Fibroblast of lung (primary cell): ENCODE data around the gene SUFU. TPM values are rescaled to one million over a fixed set of nuclear protein-coding genes. Genes with fewer than 3 reads are reported as not detected.
"Not testable (repeated sequence)": the region's sequence is repeated elsewhere in the genome, so short reads cannot be mapped to it uniquely, and the experiment has no call there.

Source experiments
- DNase-seq, 2 donors: peaks; one replicate each; pipeline versions ENCODE4 v3.0.0 to v3.0.0-alpha.2; 2010; ENCODE audit warnings: low read depth in 2 of 2
- H2AFZ ChIP-seq: 2 replicates; pipeline ENCODE4 v1.5.1; 2012; ENCODE audit warnings: low read length, control low read depth, inconsistent platforms
- H3K27ac ChIP-seq: 2 replicates; pipeline ENCODE4 v1.5.1; 2011; ENCODE audit warnings: low read length, control low read depth; ENCODE audit not compliant: insufficient read depth
- H3K27me3 ChIP-seq: 2 replicates; pipeline ENCODE4 v1.5.1; 2011; ENCODE audit warnings: mild to moderate bottlenecking, low read length; ENCODE audit not compliant: control insufficient read depth, insufficient read depth
- H3K36me3 ChIP-seq: 2 replicates; pipeline ENCODE4 v1.5.1; 2011; ENCODE audit warnings: low read length; ENCODE audit not compliant: control insufficient read depth, insufficient read depth
- H3K4me1 ChIP-seq: 2 replicates; pipeline ENCODE4 v1.5.1; 2011; ENCODE audit warnings: low read length; ENCODE audit not compliant: control insufficient read depth, insufficient read depth; ENCODE audit errors: extremely low read depth
- H3K4me2 ChIP-seq: 2 replicates; pipeline ENCODE4 v1.5.1; 2011; ENCODE audit warnings: low read length, control low read depth; ENCODE audit not compliant: insufficient read depth; ENCODE audit errors: extremely low read depth
- H3K4me3 ChIP-seq, 4 experiments: fragments of 200-600 bp in 1 of 4; sonication (generic) in 1 of 4; replicated peaks in 1 of 4; 2 replicates each; pipeline ENCODE4 v1.5.1; 2011 to 2016; ENCODE audit warnings: low read length in 4 of 4, low read depth in 3 of 4, mild to moderate bottlenecking in 3 of 4, control low read depth in 2 of 4, inconsistent platforms in 1 of 4, mixed read lengths in 1 of 4; ENCODE audit not compliant: insufficient read depth in 1 of 4; ENCODE audit errors: control extremely low read depth in 1 of 4
- H3K79me2 ChIP-seq: 2 replicates; pipeline ENCODE4 v1.5.1; 2012; ENCODE audit warnings: mild to moderate bottlenecking, low read length, inconsistent platforms; ENCODE audit not compliant: control insufficient read depth, insufficient read depth
- H3K9ac ChIP-seq: 2 replicates; pipeline ENCODE4 v1.5.1; 2011; ENCODE audit warnings: mild to moderate bottlenecking, low read length, control low read depth; ENCODE audit not compliant: insufficient read depth
- H3K9me3 ChIP-seq: 2 replicates; pipeline ENCODE4 v1.5.1; 2012; ENCODE audit warnings: low read depth, low read length; ENCODE audit not compliant: control insufficient read depth, insufficient read depth
- H4K20me1 ChIP-seq: 2 replicates; pipeline ENCODE4 v1.5.1; 2011; ENCODE audit warnings: low read length; ENCODE audit not compliant: control insufficient read depth, insufficient read depth; ENCODE audit errors: extremely low read depth
- EZH2 ChIP-seq: IDR thresholded peaks from 2 replicates; pipeline ENCODE4 v1.5.1; 2012; ENCODE audit warnings: low read length, control low read depth, mild to moderate bottlenecking; ENCODE audit errors: missing control alignments
- polyA plus RNA-seq, 2 donors: library from polyadenylated mRNA; depleted of rRNA in 1 of 2; stranded (reverse) in 1 of 2; unstranded in 1 of 2; fragments of >200 nt; gene quantifications; 2 replicates each; pipeline ENCODE4 v1.2.1, GENCODE V29; 2011 to 2012; ENCODE audit warnings: missing spikeins in 1 of 2
- total RNA-seq: library from RNA; depleted of rRNA; stranded (reverse); fragments of >200 nt; gene quantifications from 2 replicates; pipeline ENCODE4 v1.2.1, GENCODE V29; 2014
- TF ChIP-seq, protein P1 (sequence below), 2 donors: IDR thresholded peaks in 1 of 2; conservative IDR thresholded peaks in 1 of 2; 1 replicate in 1 of 2; 2 replicates in 1 of 2; pipeline ENCODE4 v1.5.1; 2011 to 2012; ENCODE audit warnings: low read length in 2 of 2, control low read depth in 1 of 2, inconsistent platforms in 1 of 2, low read depth in 1 of 2, mild to moderate bottlenecking in 1 of 2

The SUFU gene
- total and polyA plus RNA-seq, 2 donors (not counting 1 experiment from before 2014, with no cell fraction given) = 4.3 to 5.6 TPM

DNA sequence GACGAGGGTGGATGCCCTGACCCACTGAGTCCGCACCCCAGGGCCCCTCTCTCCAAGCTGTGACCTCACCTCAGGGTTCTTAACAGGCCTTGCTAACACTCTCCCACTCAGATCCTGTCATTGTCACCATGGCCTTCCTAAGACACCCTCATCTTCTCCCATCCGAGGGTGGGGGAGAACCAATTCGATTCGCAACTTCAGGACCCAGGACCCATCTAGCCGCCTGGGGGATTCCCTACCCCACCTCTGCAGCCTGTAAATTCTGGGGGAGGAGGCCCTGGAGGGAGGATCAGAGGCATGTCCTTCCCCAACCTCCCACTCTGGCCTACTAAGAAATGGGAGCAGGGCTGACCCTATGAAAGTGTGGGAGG, 157.9 kb downstream of the SUFU start:
- no peak for TF ChIP-seq EZH2
- TF ChIP-seq, protein P1, sequence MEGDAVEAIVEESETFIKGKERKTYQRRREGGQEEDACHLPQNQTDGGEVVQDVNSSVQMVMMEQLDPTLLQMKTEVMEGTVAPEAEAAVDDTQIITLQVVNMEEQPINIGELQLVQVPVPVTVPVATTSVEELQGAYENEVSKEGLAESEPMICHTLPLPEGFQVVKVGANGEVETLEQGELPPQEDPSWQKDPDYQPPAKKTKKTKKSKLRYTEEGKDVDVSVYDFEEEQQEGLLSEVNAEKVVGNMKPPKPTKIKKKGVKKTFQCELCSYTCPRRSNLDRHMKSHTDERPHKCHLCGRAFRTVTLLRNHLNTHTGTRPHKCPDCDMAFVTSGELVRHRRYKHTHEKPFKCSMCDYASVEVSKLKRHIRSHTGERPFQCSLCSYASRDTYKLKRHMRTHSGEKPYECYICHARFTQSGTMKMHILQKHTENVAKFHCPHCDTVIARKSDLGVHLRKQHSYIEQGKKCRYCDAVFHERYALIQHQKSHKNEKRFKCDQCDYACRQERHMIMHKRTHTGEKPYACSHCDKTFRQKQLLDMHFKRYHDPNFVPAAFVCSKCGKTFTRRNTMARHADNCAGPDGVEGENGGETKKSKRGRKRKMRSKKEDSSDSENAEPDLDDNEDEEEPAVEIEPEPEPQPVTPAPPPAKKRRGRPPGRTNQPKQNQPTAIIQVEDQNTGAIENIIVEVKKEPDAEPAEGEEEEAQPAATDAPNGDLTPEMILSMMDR (conservative IDR thresholded peaks at IDR 0.05 in 1 of 2, IDR thresholded peaks at IDR 0.05 in 1 of 2; ENCODE audit: low read depth in 1 of 2, low read length in 2 of 2) = no peak
- no peak overlapping the region for H3K9ac ChIP-seq
- H3K27ac ChIP-seq = no peak overlapping the region
- no peak for DNase-seq
- no peaks in the 10 kb centered on the region for H4K20me1 ChIP-seq
- H3K27me3 ChIP-seq = no peaks in the 10 kb centered on the region
- peaks cover 9% of the 10 kb centered on the region for H3K36me3 ChIP-seq
- H3K4me3 ChIP-seq = no peak overlapping the region
- peaks cover 19% of the 10 kb centered on the region for H3K4me1 ChIP-seq
- no peaks in the 10 kb centered on the region for H3K9me3 ChIP-seq
- no peak overlapping the region for H3K4me2 ChIP-seq
- no peak overlapping the region for H2AFZ ChIP-seq
- H3K79me2 ChIP-seq = no peaks in the 10 kb centered on the region

DNA sequence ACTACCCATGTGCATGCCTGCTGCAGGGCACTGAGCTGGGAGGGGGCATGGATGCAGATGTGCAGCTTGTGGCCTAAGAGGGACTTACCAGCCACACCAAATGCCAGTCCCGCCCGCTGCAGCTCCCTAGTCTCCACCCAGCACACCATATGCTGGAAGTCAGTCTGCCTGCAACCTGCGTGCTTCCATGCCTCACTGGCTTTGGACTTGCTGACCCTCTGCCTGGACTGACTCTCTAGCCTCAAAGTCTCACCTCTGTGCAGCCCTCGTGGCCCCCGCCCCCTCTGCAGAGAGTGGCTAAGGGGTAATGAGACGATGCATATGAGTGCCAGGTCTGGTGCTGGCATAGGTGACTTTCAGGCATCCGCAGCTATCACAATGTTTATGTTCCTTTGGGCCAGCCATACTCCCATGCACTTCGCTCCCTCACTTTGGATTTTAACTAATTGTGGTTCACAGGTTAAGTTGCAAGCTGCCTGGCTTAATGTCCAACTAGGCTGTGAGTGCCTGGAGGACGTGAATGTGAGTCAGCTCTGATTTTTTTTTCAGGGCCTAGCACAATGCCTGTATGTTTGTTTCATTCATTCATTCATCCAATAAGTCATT, 162.2 kb downstream of the SUFU start:
- Histone ChIP-seq H3K79me2 (no peaks in the 10 kb centered on the region), H3K27me3 (no peaks in the 10 kb centered on the region), H3K9ac (no peak overlapping the region), H3K4me2 (no peak overlapping the region), H3K27ac (no peak overlapping the region), H3K4me1 (peaks cover 25% of the 10 kb centered on the region), H2AFZ (no peak overlapping the region), H3K9me3 (no peaks in the 10 kb centered on the region), H3K4me3 (no peak overlapping the region), H4K20me1 (no peaks in the 10 kb centered on the region), H3K36me3 (no peaks in the 10 kb centered on the region)
- no peak for DNase-seq
- TF ChIP-seq, protein P1 (conservative IDR thresholded peaks at IDR 0.05 in 1 of 2, IDR thresholded peaks at IDR 0.05 in 1 of 2; ENCODE audit: low read depth in 1 of 2, low read length in 2 of 2) = no peak
- TF ChIP-seq EZH2 = no peak

DNA sequence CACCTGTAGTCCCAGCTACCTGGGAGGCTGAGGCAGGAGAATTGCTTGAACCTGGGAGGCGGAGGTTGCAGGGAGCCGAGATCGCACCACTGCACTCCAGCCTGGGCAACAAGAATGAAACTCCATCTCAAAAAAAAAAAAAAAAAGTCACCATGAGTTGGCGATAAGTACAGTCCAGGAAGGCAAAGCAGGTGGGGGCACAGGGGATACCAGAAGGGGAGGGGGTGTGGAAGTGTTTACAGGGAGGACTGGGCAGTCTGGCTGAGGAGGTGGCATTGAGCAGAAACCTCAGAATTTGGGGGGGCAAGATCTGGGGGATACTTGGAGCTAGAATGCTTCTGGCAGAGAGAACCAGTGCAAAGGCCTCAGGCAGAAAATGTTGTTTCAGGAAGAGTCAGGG, 163.6 kb downstream of the SUFU start:
- H3K27ac ChIP-seq, H3K27me3 ChIP-seq, H3K4me2 ChIP-seq, H2AFZ ChIP-seq, H4K20me1 ChIP-seq, H3K4me3 ChIP-seq, H3K9ac ChIP-seq, H3K79me2 ChIP-seq, H3K9me3 ChIP-seq, DNase-seq, H3K36me3 ChIP-seq: not testable (repeated sequence)
- peaks cover 18% of the 10 kb centered on the region for H3K4me1 ChIP-seq
